Measurements from ENCODE around the gene EXD3.
"Not testable (repeated sequence)": the region's sequence is repeated elsewhere in the genome, so short reads cannot be mapped to it uniquely, and the experiment has no call there.

EXD3 gene

DNA sequence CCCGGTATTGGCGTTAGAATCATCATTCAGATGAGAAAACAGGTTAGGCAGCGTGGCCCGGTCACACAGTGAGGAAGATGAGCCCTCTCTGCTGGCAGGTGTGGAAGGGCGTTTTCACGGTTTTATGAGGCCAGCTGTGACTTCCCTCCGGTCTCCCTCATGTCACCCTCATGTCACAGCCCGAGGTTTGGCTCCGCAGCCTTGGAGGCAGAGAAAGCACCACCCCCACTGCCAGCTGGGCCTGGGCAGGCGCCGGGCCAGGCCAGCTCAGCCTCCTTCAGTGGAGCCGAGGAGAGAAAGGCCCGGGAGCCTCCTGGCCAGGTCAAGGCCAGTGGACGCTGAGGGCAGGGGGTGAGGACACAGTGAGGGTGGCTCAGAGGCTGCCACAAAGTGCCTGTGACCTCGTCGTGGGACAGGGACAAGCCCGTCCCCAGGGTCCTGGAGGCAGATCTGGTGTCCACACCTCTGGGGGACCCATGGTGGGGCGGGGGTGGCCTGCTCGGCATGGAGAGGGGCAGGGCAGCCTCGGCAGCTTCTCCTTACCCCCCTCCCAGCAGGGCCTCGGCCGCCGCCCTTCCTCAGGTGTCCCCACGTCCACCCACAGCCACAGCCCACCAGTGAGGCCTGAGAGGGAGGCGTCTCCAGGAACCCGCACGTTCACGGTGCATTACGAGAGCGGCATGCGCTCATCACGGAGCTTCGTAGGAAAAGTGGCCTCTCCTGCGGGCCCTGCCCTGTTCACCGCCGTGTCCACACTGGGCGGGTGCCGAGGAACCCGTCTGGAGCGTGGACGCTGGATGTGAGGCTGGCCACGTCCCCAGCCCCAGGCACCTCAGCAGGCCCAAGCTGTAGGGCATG, 32.2 kb downstream of the EXD3 start:
- peak; percentile 88 for DNase-seq

DNA sequence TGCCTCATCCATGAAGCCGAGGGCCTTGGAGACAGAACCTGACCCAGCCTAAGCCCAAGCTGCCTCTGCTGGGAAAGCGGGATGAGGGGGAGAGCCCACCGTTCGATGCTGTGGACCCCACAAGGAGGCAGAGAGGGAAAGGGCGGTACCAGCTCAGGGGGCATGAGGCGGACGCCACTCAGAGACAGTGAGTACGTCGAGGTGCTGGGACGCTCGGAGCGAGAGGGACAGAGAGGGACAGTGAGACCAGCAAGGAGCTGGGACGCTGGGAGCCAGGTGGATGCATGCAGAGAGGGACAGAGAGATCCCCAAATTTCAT, 33.6 kb downstream of the EXD3 start:
- no peak for DNase-seq

DNA sequence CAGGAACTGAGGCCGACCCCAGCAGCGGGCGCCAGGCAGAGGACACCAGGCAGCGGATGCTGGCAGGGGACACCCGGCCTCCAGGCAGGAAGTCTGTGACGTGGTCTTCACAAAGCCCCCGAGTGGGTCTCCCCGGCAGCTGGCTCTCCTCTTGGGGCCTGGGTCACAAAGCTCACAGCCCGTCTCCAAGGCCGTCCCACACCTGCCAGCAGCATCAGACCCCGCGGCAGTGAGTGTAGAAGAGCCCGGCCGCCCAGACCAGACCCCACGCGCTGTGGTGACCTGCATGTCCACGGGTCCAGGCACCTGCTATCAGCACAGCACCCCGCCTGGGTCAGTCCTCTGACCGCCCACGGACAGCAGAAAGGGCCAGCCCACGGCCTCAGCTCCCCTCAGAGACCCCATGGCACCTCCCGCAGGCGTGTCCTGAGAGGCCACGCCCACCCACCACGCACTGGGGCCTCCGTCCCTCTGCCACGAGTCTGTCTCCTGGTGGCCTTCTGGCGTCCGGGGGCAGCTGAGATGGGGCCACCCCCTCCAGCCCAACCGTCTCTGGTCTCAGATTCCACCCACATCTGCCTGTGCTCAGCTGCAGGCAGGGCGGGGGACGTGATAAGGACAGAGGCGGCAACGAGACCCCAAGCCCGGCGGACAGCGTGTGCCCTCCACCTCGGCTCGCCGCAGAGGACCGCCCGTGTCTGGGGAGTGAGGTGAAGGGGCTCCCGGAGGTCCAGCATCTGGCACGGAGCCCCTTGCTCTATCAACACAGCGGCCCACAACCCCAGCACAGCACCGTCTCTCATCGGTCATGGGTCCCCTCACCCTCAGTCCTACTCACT, 34.2 kb downstream of the EXD3 start:
- DNase-seq = no peak

DNA sequence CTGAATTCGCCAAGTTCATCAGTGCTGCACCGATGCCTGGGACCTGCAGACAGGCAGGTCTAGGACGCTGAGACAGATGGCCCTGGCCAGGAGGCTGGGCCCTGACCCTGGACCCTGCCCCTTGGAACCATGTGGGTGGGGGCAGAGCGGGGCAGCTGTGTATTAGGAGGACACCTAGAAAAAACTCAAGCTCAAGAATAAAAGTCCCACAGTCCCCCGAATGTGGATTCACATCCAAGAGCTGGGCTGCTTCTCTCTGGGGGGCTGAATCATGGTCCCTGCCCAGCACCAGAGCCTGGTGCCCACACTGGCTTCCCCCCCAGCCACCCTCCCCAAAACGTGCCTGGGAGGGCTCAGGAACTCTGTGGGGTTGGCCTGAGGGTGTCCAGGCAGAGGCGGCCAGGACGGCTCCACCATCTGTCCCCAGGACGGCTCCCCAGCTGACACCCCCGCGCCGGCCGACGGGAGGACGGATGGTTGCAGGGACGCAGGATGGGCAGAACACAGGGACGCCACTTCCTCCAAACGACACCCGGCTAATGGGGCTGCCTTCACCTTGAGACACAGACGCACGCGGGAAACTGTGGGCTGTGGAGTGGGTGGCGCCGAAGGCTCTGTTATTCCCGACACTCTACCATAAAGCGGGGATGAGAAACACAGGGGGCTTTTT, 34.9 kb downstream of the EXD3 start:
- DNase-seq = no peak

DNA sequence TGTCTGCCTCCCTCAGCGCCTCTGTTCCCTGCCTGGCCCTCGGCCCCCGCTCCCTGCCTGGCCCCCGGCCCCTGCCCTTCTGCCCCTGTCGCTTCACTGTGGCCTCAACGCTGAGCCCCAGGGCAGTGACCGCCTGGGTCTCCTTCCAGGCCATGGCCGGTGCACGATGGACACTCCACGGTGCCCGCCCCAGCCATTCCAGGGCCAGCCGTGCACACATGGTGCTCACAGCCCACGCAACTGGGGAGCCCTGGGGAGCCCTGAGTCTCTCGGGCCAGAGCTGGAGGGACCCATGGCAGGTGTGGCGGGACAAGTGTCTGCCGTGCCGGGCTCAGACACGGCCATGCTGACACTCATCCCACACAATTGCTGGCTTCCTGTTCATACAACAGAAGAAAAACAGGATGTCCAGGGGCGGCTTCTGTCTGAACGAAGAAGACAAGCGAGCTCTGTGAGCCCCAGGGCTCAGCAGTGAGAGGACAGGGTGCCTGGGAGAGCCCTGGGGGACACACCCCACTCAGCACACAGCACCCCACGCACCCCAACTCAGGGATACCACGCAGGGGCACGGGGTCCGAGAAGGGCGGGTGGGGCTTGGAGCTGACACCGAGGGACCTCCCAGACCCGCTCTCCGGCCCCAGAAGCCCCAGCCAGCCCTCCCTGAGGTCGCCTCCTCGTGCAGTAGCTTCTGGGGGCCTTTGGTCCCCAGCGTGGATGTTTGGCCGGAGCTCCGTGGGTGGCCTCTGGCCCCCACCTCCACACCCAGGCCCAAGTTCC, 35.7 kb downstream of the EXD3 start:
- no peak for DNase-seq

DNA sequence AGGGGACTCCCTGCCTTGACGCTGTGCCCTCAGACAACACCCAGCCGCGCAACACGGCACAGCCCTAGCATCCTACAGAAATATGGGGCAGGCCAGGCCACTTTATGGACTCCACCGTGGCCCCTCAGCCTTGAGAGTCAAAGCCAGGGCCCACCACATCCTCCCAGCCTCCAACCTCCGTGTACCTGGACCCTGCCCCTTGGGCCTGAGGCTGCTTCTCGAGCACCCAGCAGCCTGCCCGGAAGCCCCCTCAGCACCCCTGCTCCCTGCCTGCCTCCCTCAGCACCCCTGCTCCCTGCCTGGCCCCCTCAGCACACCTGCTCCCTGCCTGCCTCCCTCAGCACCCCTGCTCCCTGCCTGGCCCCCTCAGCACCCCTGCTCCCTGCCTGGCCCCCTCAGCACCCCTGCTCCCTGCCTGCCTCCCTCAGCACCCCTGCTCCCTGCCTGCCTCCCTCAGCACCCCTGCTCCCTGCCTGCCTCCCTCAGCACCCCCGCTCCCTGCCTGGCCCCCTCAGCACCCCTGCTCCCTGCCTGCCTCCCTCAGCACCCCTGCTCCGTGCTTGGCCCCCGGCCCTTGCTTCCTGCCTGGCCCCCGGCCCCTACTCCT, 36.4 kb downstream of the EXD3 start:
- not testable (repeated sequence) for DNase-seq

DNA sequence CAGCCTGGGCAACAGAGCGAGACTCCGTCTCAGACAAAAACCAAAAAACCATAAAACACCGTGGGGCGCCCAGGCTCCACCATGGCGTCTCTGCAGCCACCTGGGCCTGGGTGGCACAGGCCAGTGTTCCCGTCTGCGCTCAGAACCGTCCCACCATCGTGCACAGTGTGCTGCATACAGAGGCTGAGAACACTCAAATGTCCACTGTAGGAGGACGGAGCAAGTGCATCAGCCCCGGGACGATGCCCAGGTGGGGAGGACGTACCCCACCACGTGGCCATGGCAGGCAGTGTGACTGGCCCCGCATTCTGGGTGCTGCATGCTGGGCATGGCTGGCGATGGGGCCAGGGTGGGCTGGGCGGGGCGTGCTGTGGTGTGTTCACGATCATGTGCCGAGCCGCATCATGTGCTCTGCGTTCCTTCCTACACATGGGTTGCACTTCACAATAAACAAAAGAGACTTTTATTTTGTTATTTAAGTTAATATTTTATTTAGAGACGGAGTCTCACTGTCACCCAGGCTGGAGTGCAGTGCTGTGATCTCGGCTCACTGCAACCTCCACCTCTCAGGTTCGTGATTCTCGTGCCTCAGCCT, 37.8 kb downstream of the EXD3 start:
- no peak for DNase-seq

DNA sequence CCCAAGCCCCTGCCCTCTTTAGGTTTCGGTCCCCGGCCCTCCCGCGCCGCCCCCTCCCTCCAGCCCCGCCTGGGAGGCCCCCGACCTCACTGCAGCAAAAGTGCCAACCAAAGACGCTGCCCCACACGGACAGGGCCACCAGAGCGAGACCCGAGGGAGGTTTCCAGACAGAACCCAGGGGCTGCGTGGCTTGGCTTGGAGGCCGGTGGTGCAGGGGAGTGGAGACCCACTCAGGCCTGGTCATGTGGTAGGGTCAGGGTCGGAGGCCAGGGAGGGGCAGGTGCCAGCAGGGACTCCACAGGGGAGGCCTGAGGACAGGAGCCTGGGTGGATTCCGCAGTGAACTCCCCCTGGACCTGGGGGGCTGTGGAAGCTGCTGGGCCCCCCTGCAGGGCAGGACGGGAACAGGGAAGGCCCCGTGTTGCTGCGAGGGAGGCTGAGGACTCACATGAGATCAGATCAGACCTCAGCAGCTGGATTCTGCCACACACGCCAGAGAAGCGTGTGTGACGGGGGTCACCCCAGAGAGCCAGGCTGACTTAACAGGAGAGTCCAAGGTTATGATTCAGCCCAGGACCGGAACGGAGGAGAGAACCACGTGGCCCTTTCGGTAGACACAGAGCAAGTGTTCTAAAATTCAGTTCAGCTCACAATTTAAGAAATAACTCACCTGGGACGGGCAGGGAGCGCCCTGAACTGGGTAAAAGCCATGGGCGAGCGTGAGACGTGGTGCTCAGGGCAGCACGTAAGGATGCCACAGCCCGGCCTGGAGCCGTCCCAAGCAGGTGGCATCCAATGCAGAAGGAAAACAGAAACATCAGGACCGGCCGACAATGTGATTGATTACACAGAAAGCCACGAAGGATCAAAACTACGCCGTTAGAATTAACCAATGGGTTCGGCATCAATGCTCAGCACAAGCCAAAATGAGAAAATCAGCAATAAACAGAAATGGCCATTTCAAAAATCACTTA, 38.9 kb downstream of the EXD3 start:
- no peak for DNase-seq

DNA sequence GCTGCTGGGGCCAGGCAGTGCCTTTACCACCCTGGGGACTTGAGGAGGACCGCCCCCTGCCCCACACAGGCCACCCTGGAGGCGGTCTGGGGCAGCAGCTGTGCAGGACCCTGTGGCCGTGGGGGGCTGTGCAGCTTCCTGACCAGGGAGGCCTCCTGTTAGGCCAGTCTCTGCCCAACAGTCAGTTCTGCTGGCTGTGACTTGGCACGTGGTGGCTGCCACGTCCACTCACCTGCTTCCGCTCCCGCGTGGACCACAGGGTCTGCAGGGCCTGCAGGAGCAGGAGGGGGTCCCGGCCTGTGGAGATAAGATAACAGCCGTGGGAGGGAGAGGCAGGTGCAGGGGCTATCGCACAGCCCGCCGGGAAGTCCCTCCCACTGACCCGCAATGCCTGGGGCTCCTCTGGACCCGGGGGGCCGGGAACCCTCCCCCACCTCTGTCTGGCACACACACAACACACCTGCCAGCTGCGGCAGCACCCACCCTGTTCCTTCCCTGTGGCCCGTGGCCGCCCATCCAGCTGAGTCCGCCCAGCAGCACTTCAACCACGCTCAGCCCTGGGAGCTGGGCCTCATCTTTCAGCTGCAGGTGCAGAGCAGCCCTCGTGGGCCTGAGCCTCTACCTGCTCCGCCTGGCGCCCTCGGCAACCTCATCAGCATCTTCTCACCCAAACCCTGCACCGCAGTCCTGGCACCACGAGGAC, 39.7 kb downstream of the EXD3 start:
- no peak for DNase-seq

DNA sequence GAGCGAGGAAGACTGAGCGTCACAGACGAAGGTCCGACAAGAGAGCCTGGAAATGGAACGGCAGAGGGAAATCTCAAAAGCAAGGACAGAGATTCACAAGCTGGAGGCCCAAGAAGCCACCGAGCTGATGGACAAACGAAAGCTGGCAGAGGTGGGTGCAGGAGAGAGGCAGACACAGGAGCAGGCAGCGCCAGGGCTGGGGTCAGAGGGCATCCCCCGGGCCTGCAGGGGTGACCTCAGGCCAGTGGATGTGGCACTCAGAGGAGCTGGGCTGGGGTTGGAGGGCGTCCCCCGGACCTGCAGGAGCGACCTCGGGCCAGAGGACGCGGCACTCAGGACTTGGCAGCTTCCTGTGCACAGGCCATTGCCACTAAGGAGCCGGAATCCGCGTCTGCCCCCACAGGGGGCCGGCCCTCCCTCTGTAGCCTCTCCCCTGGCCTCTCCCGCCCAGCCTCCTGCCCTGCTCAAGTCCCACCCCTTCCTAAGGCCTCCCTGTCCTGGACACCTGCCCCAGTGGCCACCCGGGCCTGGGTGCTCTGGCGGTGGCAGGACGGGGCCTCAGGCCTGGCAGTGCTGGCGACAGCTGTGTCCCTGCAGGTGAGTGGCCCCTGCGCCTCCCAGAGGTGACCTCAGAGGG, 40.4 kb downstream of the EXD3 start:
- DNase-seq = no peak

DNA sequence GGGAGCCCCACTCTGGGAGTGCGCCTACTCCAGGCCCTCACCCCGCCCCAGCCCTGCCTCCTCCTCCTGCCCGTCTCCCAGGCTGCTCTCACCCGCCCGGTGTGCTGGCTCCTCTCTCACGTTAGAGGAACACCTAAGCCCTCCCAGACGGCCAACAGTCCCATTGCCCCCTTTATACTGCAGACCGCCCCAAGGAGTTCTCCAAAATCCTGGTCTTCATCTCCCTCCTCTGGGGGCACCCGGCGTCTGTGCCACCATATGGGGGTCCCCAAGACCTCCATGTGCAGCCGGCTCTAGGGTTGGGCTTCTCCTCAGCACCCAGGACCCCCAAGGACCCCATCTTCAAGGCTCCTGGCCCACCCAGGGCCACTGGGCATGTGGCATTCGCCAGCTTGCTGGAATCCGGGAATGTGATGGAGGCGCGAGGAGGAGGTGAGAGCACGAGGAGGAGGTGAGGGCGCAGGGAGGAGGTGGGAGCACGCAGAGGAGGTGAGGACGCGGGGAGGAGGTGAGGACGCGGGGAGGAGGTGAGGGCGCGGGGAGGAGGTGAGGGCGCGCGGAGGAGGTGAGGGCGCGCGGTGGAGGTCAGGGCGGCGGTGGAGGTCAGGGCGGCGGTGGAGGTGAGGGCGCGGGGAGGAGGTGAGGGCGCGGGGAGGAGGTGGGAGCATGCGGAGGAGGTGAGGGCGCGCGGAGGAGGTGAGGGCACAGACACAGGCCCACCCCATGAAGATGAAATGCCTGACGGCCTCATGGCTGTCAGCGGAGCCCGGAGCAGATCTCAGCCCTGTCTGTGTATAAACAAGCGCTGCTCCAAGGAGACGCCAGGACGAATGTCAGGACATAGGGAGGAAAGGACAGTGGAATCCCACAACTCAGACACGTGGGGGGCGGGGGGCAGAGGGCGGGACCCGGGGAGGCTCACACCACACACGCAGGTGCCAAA, 41.2 kb downstream of the EXD3 start:
- DNase-seq = no peak

DNA sequence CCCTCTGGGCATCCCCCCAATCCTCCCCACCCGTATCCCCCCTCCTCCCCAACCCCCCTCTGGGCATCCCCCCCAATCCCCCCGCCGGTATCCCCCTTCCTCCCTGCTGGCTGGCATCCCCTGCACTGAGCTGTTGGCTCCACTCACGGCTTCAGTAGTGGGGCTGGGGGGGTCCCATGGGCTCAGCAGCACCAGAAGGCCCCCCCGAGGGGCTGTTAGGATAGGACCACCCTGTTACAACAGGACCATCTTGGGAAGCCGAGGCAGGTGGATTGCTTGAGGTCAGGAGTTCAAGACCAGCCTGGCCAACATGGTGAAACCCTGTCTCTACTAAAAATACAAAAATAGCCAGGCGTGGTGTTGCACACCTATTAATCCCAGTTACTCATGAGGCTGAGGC, 42.4 kb downstream of the EXD3 start:
- no peak for DNase-seq

DNA sequence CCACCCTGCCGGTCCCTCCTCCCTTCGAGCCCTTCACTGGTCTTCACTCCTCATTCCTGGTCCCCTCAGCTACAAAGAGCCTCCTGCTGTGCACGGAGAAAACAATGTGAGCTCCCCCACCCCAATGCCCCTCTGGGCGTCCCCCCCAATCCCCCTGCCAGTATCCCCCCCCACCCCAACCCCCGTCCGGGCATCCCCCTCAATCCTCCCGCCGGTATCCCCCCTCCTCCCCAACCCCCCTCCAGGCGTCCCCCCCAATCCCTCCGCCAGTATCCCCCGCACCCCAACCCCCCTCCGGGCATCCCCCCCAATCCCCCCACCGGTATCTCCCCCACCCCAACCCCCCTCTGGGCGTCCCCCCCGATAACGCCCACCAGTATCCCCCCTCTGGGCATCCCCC, 42.8 kb downstream of the EXD3 start:
- no peak for DNase-seq

DNA sequence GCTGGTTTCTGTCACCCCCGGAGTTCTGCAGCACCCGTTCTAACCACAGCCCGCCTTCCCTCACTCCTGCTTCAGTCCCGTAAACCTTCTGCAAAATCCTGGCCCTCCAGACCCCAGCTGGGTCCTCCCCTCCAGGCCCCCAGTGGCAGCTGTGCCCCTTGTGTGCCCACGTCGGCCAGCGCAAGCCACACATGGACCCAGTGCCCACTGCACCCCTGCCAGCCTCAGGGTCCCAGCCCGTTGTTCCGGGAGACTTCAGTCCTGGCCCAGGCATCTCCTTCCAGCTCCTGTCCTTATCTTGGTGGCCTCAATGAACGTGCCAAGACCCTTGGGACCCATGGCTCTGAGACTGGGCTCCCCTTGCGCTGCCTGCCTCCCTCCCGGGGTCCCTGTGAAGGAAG, 43.2 kb downstream of the EXD3 start:
- DNase-seq = no peak

DNA sequence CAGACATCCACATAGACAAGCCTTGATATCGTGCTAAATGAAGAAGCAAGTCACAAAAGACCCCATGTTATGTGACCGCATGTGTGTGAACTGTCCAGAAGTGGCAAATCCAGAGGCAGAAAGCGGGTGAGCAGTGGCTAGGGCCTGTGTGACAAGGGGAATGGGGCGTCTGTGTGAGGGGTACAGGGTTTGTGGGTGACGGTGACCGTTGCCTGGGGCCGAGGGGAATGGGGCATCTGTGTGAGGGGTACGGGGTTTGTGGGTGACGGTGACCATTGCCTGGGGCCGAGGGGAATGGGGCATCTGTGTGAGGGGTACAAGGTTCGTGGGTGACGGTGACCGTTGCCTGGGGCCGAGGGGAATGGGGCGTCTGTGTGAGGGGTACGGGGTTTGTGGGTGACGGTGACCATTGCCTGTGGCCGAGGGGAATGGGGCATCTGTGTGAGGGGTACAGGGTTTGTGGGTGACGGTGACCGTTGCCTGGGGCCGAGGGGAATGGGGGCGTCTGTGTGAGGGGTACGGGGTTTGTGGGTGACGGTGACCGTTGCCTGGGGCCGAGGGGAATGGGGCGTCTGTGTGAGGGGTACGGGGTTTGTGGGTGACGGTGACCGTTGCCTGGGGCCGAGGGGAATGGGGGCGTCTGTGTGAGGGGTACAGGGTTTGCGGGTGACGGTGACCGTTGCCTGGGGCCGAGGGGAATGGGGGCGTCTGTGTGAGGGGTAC, 44.1 kb downstream of the EXD3 start:
- not testable (repeated sequence) for DNase-seq

DNA sequence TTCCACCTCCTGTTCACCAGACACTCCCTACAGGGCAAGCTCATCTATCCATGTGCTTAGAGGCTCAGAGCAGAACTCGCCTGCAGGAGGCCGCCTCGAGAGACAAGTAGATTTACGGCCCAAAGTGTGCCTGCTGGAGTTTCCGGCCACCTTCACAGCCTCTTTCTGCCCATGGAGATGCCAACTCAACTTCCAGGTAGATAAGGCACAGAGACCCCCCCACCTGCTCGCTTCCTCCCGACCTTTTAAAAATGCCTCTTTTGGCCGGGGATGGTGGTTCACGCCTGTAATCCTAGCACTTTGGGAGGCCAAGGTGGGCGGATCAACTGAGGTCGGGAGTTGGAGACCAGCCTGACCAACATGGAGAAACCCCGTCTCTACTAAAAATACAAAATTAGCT, 46.6 kb downstream of the EXD3 start:
- DNase-seq = peak; percentile 20

DNA sequence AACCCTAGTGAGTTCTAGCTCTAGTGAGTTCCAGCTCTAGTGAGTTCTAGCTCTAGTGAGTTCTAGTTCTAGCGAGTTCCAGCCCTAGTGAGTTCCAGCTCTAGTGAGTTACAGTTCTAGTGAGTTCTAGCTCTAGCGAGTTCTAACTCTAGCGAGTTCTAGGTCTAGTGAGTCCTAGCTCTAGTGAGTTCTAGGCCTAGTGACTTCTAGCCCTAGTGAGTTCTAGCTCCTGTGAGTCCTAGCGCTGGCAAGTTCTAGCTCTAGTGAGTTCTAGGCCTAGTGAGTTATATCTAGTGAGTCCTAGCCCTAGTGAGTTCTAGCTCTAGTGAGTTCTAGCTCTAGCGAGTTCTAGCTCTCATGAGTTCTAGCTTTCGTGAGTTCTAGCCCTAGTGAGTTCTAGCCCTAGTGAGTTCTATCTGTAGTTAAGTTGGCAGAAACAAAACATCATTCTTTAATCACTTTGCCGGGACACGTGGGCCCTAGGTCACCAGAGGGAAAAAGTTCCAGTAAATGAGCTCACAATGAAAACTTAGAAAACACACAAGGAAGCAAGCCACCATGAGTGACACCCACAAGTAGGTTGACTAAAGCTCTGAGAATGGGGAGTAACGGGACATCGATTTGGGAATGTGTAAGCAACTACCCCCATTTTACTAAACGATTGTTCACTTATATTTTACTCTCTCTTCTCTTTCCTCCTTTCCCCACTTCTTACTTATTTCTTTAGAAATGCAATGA, 47.5 kb downstream of the EXD3 start:
- DNase-seq = no peak
